Fibroblast of skin of abdomen (primary cell): ENCODE results near the gene OR7C1.
"Not testable (repeated sequence)": the region's sequence is repeated elsewhere in the genome, so short reads cannot be mapped to it uniquely, and the experiment has no call there.

Source experiments
- DNase-seq: peaks from one replicate; pipeline ENCODE4 v3.0.0-alpha.2; 2013

OR7C1 gene

DNA sequence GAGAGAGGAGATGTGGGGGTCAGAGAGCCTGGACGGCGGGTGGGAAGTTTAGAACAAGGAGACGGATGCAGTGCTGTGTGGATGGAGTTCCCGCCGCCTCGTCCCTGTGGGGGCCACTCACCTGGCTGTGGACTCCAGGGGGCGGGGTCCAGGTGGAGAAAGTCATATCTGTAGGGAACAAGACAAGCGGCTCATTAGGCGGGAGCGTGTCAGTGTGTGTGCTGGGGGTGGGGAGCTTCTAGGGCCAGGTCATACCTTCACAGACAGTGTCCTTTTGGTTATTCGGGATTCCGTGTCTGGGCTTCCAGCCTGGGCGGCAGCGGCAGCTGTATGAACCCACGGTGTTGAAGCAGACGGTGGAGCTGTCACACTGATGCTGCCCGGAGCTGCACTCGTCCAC lies 69.6 kb downstream of the OR7C1 start:
- DNase-seq, result not testable (repeated sequence)

DNA sequence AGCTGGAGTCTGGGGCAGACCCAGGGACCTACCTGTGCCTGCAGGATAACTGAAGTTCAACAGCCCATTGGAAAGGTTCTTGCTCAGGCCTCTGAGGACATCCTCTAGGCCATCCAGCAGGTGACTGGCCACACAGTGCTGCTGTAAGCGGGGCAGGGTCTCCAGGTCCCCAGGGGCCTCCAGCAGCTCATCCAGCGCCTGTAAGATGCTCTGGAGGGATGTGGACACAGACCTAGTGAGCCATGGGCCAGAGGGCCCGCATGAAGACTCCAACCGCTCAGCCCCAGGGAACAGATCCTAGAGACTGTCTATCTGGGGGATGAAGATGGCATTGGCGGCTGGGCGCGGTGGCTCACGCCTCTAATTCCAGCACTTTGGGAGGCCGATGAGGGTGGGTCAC lies 70.6 kb downstream of the OR7C1 start:
- no peak for DNase-seq

DNA sequence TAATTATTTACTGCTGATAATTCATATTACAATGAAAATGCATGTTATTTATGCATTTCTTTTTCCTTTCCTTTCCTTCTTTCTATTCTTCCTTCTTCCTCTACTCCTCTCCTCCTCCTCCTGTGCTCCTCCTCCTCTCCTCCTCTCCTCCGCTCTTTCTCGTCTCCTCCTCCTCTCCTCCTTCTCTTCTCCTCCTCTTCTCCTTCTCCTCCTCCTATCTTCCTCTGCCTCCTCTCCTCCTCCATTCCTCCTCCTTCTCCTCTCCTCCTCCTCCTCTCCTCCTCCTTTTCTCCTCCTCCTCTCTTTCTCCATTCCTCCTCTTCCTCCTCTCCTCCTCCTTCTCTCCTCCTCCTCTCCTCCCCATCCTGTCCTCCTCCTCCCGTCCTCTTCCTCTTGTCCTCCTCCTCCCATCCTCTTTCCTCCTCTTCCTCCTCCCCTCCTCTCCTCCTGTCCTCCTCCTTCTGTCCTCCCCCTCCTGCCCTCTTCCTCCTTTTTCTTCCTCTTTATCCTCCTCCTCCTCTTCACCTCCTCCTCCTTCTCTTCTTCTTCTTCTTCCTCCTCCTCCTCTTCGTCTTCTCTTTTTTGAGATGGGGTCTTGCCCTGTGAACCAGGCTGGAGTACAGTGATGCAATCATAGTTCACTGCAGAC lies 71.4 kb downstream of the OR7C1 start:
- no peak for DNase-seq

- no peak for DNase-seq
These were observed 72.9 kb downstream of the OR7C1 start for GRCh38 chr19:14762111-14762510.

DNA sequence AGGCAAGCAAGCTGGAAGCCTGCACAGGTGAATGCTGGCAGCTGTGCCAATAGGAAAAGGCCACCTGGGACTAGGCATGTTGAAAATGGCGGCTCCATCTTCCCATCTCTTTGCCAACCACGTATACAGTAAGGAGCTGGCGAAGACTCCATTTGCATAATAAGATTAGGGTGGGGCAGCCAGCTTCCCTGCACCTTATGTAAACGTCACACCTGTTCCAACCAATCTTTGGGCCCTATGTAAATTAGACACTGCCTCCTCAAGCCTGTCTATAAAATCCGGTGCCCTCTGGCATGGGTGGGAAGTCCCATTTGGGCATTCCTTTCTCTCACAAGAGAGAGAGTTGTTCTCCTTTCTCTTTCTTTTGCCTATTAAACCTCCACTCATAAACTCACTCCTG lies 73.4 kb downstream of the OR7C1 start:
- no peak for DNase-seq

DNA sequence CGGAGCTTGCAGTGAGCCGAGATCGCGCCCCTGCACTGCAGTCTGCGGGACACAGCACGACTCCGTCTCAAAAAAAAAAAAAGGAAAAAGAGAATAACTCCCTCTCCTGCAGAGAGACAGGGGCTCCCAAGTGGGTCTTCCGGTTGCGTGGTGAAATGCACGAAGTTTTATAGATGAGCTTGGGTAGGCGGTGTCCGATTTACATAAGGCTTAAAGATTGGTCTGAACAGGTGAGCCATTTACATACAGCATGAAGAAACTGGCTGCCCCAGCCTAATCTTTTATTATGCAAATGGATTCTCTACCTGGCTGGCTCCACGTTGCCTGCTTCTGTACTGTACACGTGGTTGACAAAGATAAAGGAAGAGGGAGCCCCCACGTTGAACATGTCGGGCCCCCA lies 76.2 kb downstream of the OR7C1 start:
- no peak for DNase-seq

GRCh38 chr19:14748601-14749000 lies 86.4 kb downstream of the OR7C1 start:
- DNase-seq, result no peak
